IgD-negative memory B cell (primary cell): ENCODE data around the gene AKAP8L. TPM values are rescaled to one million over a fixed set of nuclear protein-coding genes. Genes with fewer than 3 reads are reported as not detected.

Source experiments
- polyA plus RNA-seq: library from polyadenylated mRNA; unstranded; fragments of 300-500 nt; fragmentation: Illumina TruSeq; gene quantifications from one replicate; pipeline ENCODE4 v1.2.3, GENCODE V29; 2021

The AKAP8L gene
- polyA plus RNA-seq, 1 donor from 2014 or later = 99.6 TPM

Other genes starting within 250 kb of the AKAP8L start
- gene NOTCH3, start 218.0 kb downstream of the AKAP8L start, polyA plus RNA-seq = not detected
- gene EPHX3, start 186.5 kb downstream of the AKAP8L start, polyA plus RNA-seq = not detected
- 20.5 TPM for gene BRD4, start 86.4 kb downstream of the AKAP8L start, polyA plus RNA-seq
- 22.8 TPM for gene AKAP8, start 39.2 kb downstream of the AKAP8L start, polyA plus RNA-seq
- gene WIZ, start 31.0 kb upstream of the AKAP8L start, polyA plus RNA-seq = 1.8 TPM
- gene RASAL3, start 45.6 kb upstream of the AKAP8L start, polyA plus RNA-seq = 27.0 TPM
- not detected for gene PGLYRP2, start 60.5 kb upstream of the AKAP8L start, polyA plus RNA-seq
- gene CYP4F22, start 89.5 kb upstream of the AKAP8L start, polyA plus RNA-seq = not detected
- not detected for gene CYP4F8, start 196.2 kb upstream of the AKAP8L start, polyA plus RNA-seq
- not detected for gene CYP4F3, start 221.9 kb upstream of the AKAP8L start, polyA plus RNA-seq